ENCODE measurements around the gene FKBP2. TPM values are rescaled to one million over a fixed set of nuclear protein-coding genes. Genes with fewer than 3 reads are reported as not detected.

The FKBP2 gene
- total and polyA plus RNA-seq, 2 experiments from 2014 or later = 40.7 to 188 TPM

DNA sequence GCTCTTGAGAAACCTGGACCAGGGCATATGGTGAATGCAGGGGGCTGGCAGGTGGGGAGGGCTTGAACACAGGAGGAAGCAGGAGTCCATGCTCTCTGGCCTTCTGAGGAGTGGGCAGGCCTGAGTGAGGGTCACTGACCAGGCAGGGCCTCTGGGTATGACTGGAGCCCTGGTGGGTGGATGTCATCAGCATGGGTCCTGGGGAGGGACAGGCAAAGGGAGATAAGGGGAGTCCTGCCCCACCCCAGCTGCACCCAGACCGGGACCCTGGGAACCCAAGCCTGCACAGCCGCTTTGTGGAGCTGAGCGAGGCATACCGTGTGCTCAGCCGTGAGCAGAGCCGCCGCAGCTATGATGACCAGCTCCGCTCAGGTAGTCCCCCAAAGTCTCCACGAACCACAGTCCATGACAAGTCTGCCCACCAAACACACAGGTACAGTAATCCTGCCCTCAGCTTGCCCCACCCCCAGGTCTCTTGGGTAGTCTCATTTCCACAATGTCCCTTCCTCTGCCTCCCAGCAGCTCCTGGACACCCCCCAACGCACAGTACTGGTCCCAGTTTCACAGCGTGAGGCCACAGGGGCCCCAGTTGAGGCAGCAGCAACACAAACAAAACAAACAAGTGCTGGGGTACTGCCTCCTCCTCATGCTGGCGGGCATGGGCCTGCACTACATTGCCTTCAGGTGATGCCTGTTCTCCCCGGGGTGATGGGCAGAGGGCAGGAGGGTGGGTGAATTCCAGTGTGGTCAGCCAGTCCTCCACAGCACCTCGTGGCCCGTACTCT lies 8.5 kb upstream of the FKBP2 start:
- DNase-seq = no peak
- H3K9me3 ChIP-seq (ENCODE audit: low read depth) = no peaks in the 10 kb centered on the region
- peaks cover under 1% of the 10 kb centered on the region; the same call in 1 of the 2 replicates for H3K4me1 ChIP-seq (ENCODE audit: insufficient read depth)
- H4K20me1 ChIP-seq (ENCODE audit: insufficient read depth) = no peaks in the 10 kb centered on the region
- WGBS, 2 experiments (ENCODE audit: low coverage in 1 of 2, low lambda C conversion rate in 2 of 2, missing lambda C conversion rate in 2 of 2) = 81 to 88% methylated on average over 15 of the region's 15 CpGs
- no peak overlapping the region for H3K4me2 ChIP-seq (ENCODE audit: unreplicated experiment)
- no peak overlapping the region for H3K9ac ChIP-seq
- in situ Hi-C loops (cut with MboI) = no loop called here
- H3K4me3 ChIP-seq = no peak overlapping the region
- no peak for TF ChIP-seq EZH2 (IDR thresholded peaks at IDR 0.05; ENCODE audit: insufficient read depth, poor library complexity, severe bottlenecking)
- no peak for TF ChIP-seq EZH2phosphoT487 (IDR thresholded peaks at IDR 0.05; ENCODE audit: insufficient read depth, low read depth)
- peaks cover 6% of the 10 kb centered on the region; the same call in 1 of the 2 replicates for H3F3A ChIP-seq (ENCODE audit: insufficient read depth)
- peaks cover 25% of the 10 kb centered on the region for H3K79me2 ChIP-seq (ENCODE audit: insufficient read depth)
- H3K27ac ChIP-seq = no peak overlapping the region
- H2AFZ ChIP-seq = no peak overlapping the region
- H3K9me2 ChIP-seq (ENCODE audit: insufficient read depth) = no peaks in the 10 kb centered on the region
- H3K27me3 ChIP-seq (replicated peaks; ENCODE audit: insufficient read depth) = no peaks in the 10 kb centered on the region
- no peaks in the 10 kb centered on the region for H3K36me3 ChIP-seq (ENCODE audit: low read depth)

GRCh38 chr11:64232967-64233315 lies 8.0 kb upstream of the FKBP2 start:
- Histone ChIP-seq H3K9me2 (ENCODE audit: insufficient read depth) (no peaks in the 10 kb centered on the region), H2AFZ (no peak overlapping the region), H3K27me3 (replicated peaks; ENCODE audit: insufficient read depth) (no peaks in the 10 kb centered on the region), H3K9ac (no peak overlapping the region), H3K4me1 (ENCODE audit: insufficient read depth) (no peaks in the 10 kb centered on the region), H3K79me2 (ENCODE audit: insufficient read depth) (peaks cover 19% of the 10 kb centered on the region), H3K36me3 (ENCODE audit: low read depth) (no peaks in the 10 kb centered on the region), H3K27ac (no peak overlapping the region), H3K9me3 (ENCODE audit: low read depth) (no peaks in the 10 kb centered on the region), H3K4me2 (ENCODE audit: unreplicated experiment) (no peak overlapping the region), H3F3A (ENCODE audit: insufficient read depth) (peaks cover 6% of the 10 kb centered on the region; the same call in 1 of the 2 replicates), H3K4me3 (no peak overlapping the region), H4K20me1 (ENCODE audit: insufficient read depth) (no peaks in the 10 kb centered on the region)
- 64 to 71% methylated on average over 8 of the region's 8 CpGs for WGBS, 2 experiments (ENCODE audit: low coverage in 1 of 2, low lambda C conversion rate in 2 of 2, missing lambda C conversion rate in 2 of 2)
- TF ChIP-seq EZH2 (IDR thresholded peaks at IDR 0.05; ENCODE audit: insufficient read depth, poor library complexity, severe bottlenecking) (no peak), EZH2phosphoT487 (IDR thresholded peaks at IDR 0.05; ENCODE audit: insufficient read depth, low read depth) (no peak)
- no peak for DNase-seq
- in situ Hi-C loops (cut with MboI) = no loop called here

GRCh38 chr11:64233913-64234586 lies 6.8 kb upstream of the FKBP2 start, which contains the start of gene VEGFB:
Gene VEGFB (plus strand): TSS chr11:64234584. CDS start chr11:64234834, 250 bp downstream.
- H2AFZ ChIP-seq = peak within 1 kb of the TSS; percentile 65; the same call in 1 of the 2 replicates
- WGBS, 2 experiments (ENCODE audit: low coverage in 1 of 2, low lambda C conversion rate in 2 of 2, missing lambda C conversion rate in 2 of 2) = 4 to 7% methylated on average over 32 to 51 of the region's 62 CpGs
- H3K9me2 ChIP-seq (ENCODE audit: insufficient read depth) = no peaks in the 10 kb centered on the region
- H3K4me1 ChIP-seq (ENCODE audit: insufficient read depth) = no peaks in the 10 kb centered on the region
- TF ChIP-seq EZH2 (IDR thresholded peaks at IDR 0.05; ENCODE audit: insufficient read depth, poor library complexity, severe bottlenecking) (no peak), EZH2phosphoT487 (IDR thresholded peaks at IDR 0.05; ENCODE audit: insufficient read depth, low read depth) (no peak)
- peaks cover 3% of the 10 kb centered on the region; the same call in 1 of the 2 replicates for H3F3A ChIP-seq (ENCODE audit: insufficient read depth)
- H3K9ac ChIP-seq = peak within 1 kb of the TSS; percentile 63
- no peaks in the 10 kb centered on the region for H3K27me3 ChIP-seq (replicated peaks; ENCODE audit: insufficient read depth)
- H3K27ac ChIP-seq = no peak within 1 kb of the TSS
- no peaks in the 10 kb centered on the region for H3K36me3 ChIP-seq (ENCODE audit: low read depth)
- in situ Hi-C loops (cut with MboI) = no loop called here
- 0 out of 2 replicates have a peak, but pooled peaks cover 15% of the 10 kb centered on the region for H3K79me2 ChIP-seq (ENCODE audit: insufficient read depth)
- peak within 1 kb of the TSS; percentile 82 for H3K4me3 ChIP-seq
- no peaks in the 10 kb centered on the region for H3K9me3 ChIP-seq (ENCODE audit: low read depth)
- DNase-seq = peak; percentile 59
- H4K20me1 ChIP-seq (ENCODE audit: insufficient read depth) = no peaks in the 10 kb centered on the region
- H3K4me2 ChIP-seq (ENCODE audit: unreplicated experiment) = peak within 1 kb of the TSS; percentile 80

DNA sequence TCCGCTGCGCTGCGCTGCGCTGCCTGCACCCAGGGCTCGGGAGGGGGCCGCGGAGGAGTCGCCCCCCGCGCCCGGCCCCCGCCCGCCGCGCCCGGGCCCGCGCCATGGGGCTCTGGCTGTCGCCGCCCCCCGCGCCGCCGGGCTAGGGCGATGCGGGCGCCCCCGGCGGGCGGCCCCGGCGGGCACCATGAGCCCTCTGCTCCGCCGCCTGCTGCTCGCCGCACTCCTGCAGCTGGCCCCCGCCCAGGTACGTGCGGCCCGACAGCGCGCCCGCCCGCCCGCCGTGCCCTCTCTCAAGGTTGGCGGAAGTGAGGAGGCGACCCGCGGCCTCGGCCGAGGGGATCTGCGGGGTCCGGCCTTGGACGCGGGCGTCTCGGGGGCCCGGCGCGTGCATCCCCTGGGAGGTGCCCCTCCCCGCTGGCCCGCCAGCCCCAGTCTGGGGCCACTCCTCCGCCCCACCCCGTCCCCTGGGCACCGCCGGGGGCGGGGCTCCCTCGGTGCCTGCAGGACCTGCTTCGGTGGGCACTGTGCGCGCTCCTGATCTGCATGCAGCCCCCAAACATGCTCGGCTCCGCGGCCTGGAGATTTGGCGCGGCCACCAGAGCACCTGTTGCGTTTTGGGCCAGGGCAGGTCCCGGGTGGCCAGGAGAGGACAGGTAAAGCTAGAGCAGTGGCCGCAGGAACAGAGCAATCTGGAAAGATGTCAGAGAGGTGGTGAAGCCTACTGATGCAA lies 6.1 kb upstream of the FKBP2 start:
- Histone ChIP-seq H3K36me3 (ENCODE audit: low read depth) (no peaks in the 10 kb centered on the region), H3K9ac (peak overlapping the region; percentile 63), H2AFZ (peak overlapping the region; percentile 65; the same call in 1 of the 2 replicates), H3K27me3 (replicated peaks; ENCODE audit: insufficient read depth) (no peaks in the 10 kb centered on the region), H3K9me2 (ENCODE audit: insufficient read depth) (no peaks in the 10 kb centered on the region), H3K4me2 (ENCODE audit: unreplicated experiment) (peak overlapping the region; percentile 80), H3K9me3 (ENCODE audit: low read depth) (no peaks in the 10 kb centered on the region), H3F3A (ENCODE audit: insufficient read depth) (peaks cover 2% of the 10 kb centered on the region; the same call in 1 of the 2 replicates), H3K27ac (no peak overlapping the region), H4K20me1 (ENCODE audit: insufficient read depth) (no peaks in the 10 kb centered on the region), H3K4me3 (peak overlapping the region; percentile 82), H3K4me1 (ENCODE audit: insufficient read depth) (no peaks in the 10 kb centered on the region), H3K79me2 (ENCODE audit: insufficient read depth) (0 out of 2 replicates have a peak, but pooled peaks cover 15% of the 10 kb centered on the region)
- TF ChIP-seq EZH2phosphoT487 (IDR thresholded peaks at IDR 0.05; ENCODE audit: insufficient read depth, low read depth) (no peak), EZH2 (IDR thresholded peaks at IDR 0.05; ENCODE audit: insufficient read depth, poor library complexity, severe bottlenecking) (no peak)
- peak; percentile 75 for DNase-seq
- in situ Hi-C loops (cut with MboI) = no loop called here
- WGBS, 2 experiments (ENCODE audit: low coverage in 1 of 2, low lambda C conversion rate in 2 of 2, missing lambda C conversion rate in 2 of 2) = 2 to 4% methylated on average over 9 to 35 of the region's 80 CpGs
